Neuronal stem cell (in vitro differentiated cells): ENCODE results near the gene DISP1.
"Not testable (repeated sequence)": the region's sequence is repeated elsewhere in the genome, so short reads cannot be mapped to it uniquely, and the experiment has no call there.

ENCODE experiments used
- DNase-seq: peaks from one replicate; pipeline ENCODE4 v3.0.0-alpha.2; 2013; ENCODE audit warnings: low spot score
- H2AFZ ChIP-seq: one replicate; pipeline ENCODE4 v1.6.1; 2013; ENCODE audit warnings: mild to moderate bottlenecking, low read length, inconsistent platforms
- H2AK5ac ChIP-seq: 2 replicates; pipeline ENCODE4 v1.6.1; 2013; ENCODE audit warnings: low read depth, mild to moderate bottlenecking, inconsistent platforms, low read length, moderate library complexity, mixed read lengths
- H2BK120ac ChIP-seq: 2 replicates; pipeline ENCODE4 v1.6.1; 2013; ENCODE audit warnings: low read depth, mild to moderate bottlenecking, inconsistent platforms, low read length, moderate library complexity, mixed read lengths
- H2BK12ac ChIP-seq: one replicate; pipeline ENCODE4 v1.6.1; 2013; ENCODE audit warnings: low read length, inconsistent platforms
- H2BK15ac ChIP-seq: 2 replicates; pipeline ENCODE4 v1.6.1; 2013; ENCODE audit warnings: mild to moderate bottlenecking, low read length, inconsistent platforms, mixed read lengths
- H2BK5ac ChIP-seq: one replicate; pipeline ENCODE4 v1.6.1; 2013; ENCODE audit warnings: inconsistent platforms, mild to moderate bottlenecking, low read length, moderate library complexity
- H3K14ac ChIP-seq: one replicate; pipeline ENCODE4 v1.6.1; 2013; ENCODE audit warnings: low read length, inconsistent platforms
- H3K18ac ChIP-seq: 2 replicates; pipeline ENCODE4 v1.6.1; 2013; ENCODE audit warnings: low read length, inconsistent platforms
- H3K23ac ChIP-seq: 2 replicates; pipeline ENCODE4 v1.6.1; 2013; ENCODE audit warnings: low read depth, mild to moderate bottlenecking, mixed read lengths, low read length, inconsistent platforms; ENCODE audit not compliant: poor library complexity
- H3K27ac ChIP-seq: replicated peaks from 3 replicates; pipeline ENCODE4 v1.5.1; 2013; ENCODE audit warnings: low read length, inconsistent platforms
- H3K27me3 ChIP-seq, 3 experiments: 2 replicates each; pipeline ENCODE4 v1.6.1; 2013; ENCODE audit warnings: low read length in 3 of 3, mild to moderate bottlenecking in 2 of 3, inconsistent platforms in 1 of 3, low read depth in 1 of 3, mixed read lengths in 1 of 3, moderate library complexity in 1 of 3; ENCODE audit not compliant: control insufficient read depth in 3 of 3, insufficient read depth in 3 of 3
- H3K36me3 ChIP-seq, 2 donors: replicated peaks in 1 of 2; 2 replicates each; pipeline ENCODE4 v1.6.1; 2013; ENCODE audit warnings: low read length in 2 of 2; ENCODE audit not compliant: control insufficient read depth in 2 of 2, insufficient read depth in 2 of 2
- H3K4ac ChIP-seq: 2 replicates; pipeline ENCODE4 v1.6.1; 2013; ENCODE audit warnings: inconsistent platforms, mild to moderate bottlenecking, low read length, moderate library complexity
- H3K4me1 ChIP-seq, 2 donors: 1 replicate in 1 of 2; 2 replicates in 1 of 2; pipeline ENCODE4 v1.6.1; 2013; ENCODE audit warnings: low read length in 2 of 2, low read depth in 1 of 2; ENCODE audit not compliant: control insufficient read depth in 2 of 2, insufficient read depth in 1 of 2
- H3K4me2 ChIP-seq: one replicate; pipeline ENCODE4 v1.6.1; 2013; ENCODE audit warnings: mild to moderate bottlenecking, low read length, inconsistent platforms; ENCODE audit not compliant: insufficient read depth, poor library complexity, severe bottlenecking
- H3K4me3 ChIP-seq, 2 donors: 2 replicates each; pipeline ENCODE4 v1.5.1; 2013; ENCODE audit warnings: low read length in 2 of 2, mild to moderate bottlenecking in 2 of 2, inconsistent platforms in 1 of 2, moderate library complexity in 1 of 2
- H3K79me1 ChIP-seq: one replicate; pipeline ENCODE4 v1.6.1; 2013; ENCODE audit warnings: low read depth, mild to moderate bottlenecking, inconsistent platforms, low read length, moderate library complexity
- H3K9ac ChIP-seq: one replicate; pipeline ENCODE4 v1.6.1; 2013; ENCODE audit warnings: mild to moderate bottlenecking, low read depth, low read length, inconsistent platforms; ENCODE audit not compliant: poor library complexity
- H3K9me3 ChIP-seq, 2 donors: replicated peaks in 1 of 2; 2 replicates each; pipeline versions ENCODE3 to v1.6.1; 2013; ENCODE audit warnings: low read length in 2 of 2, mild to moderate bottlenecking in 2 of 2, inconsistent platforms in 1 of 2, low read depth in 1 of 2, mixed read lengths in 1 of 2, moderate library complexity in 1 of 2; ENCODE audit not compliant: control insufficient read depth in 2 of 2, insufficient read depth in 1 of 2
- H4K8ac ChIP-seq: one replicate; pipeline ENCODE4 v1.6.1; 2013; ENCODE audit warnings: low read depth, mild to moderate bottlenecking, inconsistent platforms, low read length, moderate library complexity
- H4K91ac ChIP-seq: one replicate; pipeline ENCODE4 v1.6.1; 2013; ENCODE audit warnings: low read length, low read depth, mild to moderate bottlenecking, inconsistent platforms; ENCODE audit not compliant: poor library complexity
- WGBS, 2 donors: extraction: QIAGEN DNeasy Blood & Tissue Kit; methylation state at CpG; one replicate each; pipeline ENCODE4 v1.1.7; 2013; ENCODE audit warnings: missing lambda C conversion rate in 2 of 2, mixed read lengths in 1 of 2; ENCODE audit not compliant: insufficient read length in 2 of 2, insufficient replicate concordance in 1 of 2; ENCODE audit errors: extremely low coverage in 2 of 2; 5-methylcytosine and 5-hydroxymethylcytosine counted together

Gene DISP1

GRCh38 chr1:222850550-222850949, 35.7 kb downstream of the DISP1 start:
- H3K14ac ChIP-seq, H3K18ac ChIP-seq, H3K23ac ChIP-seq, H3K4me1 ChIP-seq, H3K4me3 ChIP-seq, H2BK15ac ChIP-seq, DNase-seq, H2BK5ac ChIP-seq, H2BK120ac ChIP-seq, H3K27ac ChIP-seq, H4K8ac ChIP-seq, H2AFZ ChIP-seq, H3K4ac ChIP-seq, H2BK12ac ChIP-seq, H4K91ac ChIP-seq, H3K9ac ChIP-seq, H3K79me1 ChIP-seq, H2AK5ac ChIP-seq, H3K4me2 ChIP-seq, H3K27me3 ChIP-seq, H3K9me3 ChIP-seq, H3K36me3 ChIP-seq: not testable (repeated sequence)

GRCh38 chr1:222852326-222852725, 37.5 kb downstream of the DISP1 start:
- Histone ChIP-seq H2AFZ (no peak overlapping the region), H3K14ac (no peak overlapping the region), H3K18ac (no peak overlapping the region), H2BK120ac (no peak overlapping the region), H3K9me3 (peaks cover 0 to 7% of the 10 kb centered on the region in 2 donors), H3K23ac (no peak overlapping the region), H3K9ac (no peak overlapping the region), H3K36me3 (no peaks in the 10 kb centered on the region), H2BK15ac (no peak overlapping the region), H3K79me1 (no peaks in the 10 kb centered on the region), H2BK12ac (no peak overlapping the region), H3K27ac (no peak overlapping the region), H4K91ac (no peak overlapping the region), H3K4me1 (no peaks in the 10 kb centered on the region), H2AK5ac (no peak overlapping the region), H3K4me3 (no peak overlapping the region), H2BK5ac (no peak overlapping the region), H3K4ac (no peak overlapping the region), H3K27me3 (no peaks in the 10 kb centered on the region), H4K8ac (no peak overlapping the region), H3K4me2 (no peak overlapping the region)
- no peak for DNase-seq
- WGBS, 2 donors, result 100% methylated on average over 1 of the region's 3 CpGs; no CpG with 5 or more reads in 1 of the 2 donors

- H2AK5ac ChIP-seq, result no peak overlapping the region
- WGBS, 2 donors, result no CpG with 5 or more reads among the region's 3 CpGs
Measured at GRCh38 chr1:222861062-222861461, 46.2 kb downstream of the DISP1 start.

More at GRCh38 chr1:222861062-222861461, 46.2 kb downstream of the DISP1 start:
- Histone ChIP-seq H2BK120ac (no peak overlapping the region), H3K23ac (no peak overlapping the region), H3K79me1 (no peaks in the 10 kb centered on the region), H2BK15ac (no peak overlapping the region), H3K4ac (no peak overlapping the region), H3K4me3 (no peak overlapping the region), H3K4me1 (peaks cover 0 to 3% of the 10 kb centered on the region in 2 donors), H2BK5ac (no peak overlapping the region), H3K14ac (no peak overlapping the region), H4K8ac (no peak overlapping the region), H2AFZ (no peak overlapping the region), H2BK12ac (no peak overlapping the region), H3K4me2 (no peak overlapping the region), H3K9me3 (peaks cover 0 to 8% of the 10 kb centered on the region in 2 donors), H3K9ac (no peak overlapping the region), H3K18ac (no peak overlapping the region), H3K27me3 (no peaks in the 10 kb centered on the region), H4K91ac (no peak overlapping the region), H3K36me3 (no peaks in the 10 kb centered on the region), H3K27ac (no peak overlapping the region)
- no peak for DNase-seq
